Panc1 (cell line): Measurements from ENCODE around the gene GOLGA6C. TPM values are rescaled to one million over a fixed set of nuclear protein-coding genes. Genes with fewer than 3 reads are reported as not detected.

Source experiments
- ATAC-seq: fragments of 200-7000 bp; cut with Tn5 transposase; 2 replicates; pipeline ENCODE4 v1.9.1; 2020; ENCODE audit warnings: mild to moderate bottlenecking, moderate library complexity
- BruUV-seq: library from RNA; stranded (reverse); fragments of 400-500 nt; replicated peaks from 2 replicates; lab custom pipeline; 2021; lab: Mats Ljungman, UMichigan
- CTCF ChIA-PET: fragments of 300-600 bp; sonication (Branson Sonifier 250); formaldehyde crosslinking; loops from one replicate; lab custom pipeline; 2022; ENCODE audit warnings: antibody characterized with exemption; lab: Charles Lee
- POLR2A ChIA-PET: fragments of 300-600 bp; sonication (Branson Sonifier 250); formaldehyde crosslinking; loops from one replicate; lab custom pipeline; 2022; ENCODE audit warnings: antibody characterized with exemption; lab: Charles Lee
- DNase-seq: peaks from one replicate; pipeline ENCODE4 v3.0.0-alpha.2; 2010; ENCODE audit warnings: low read depth, low spot score
- H3K27ac ChIP-seq: 2 replicates; pipeline ENCODE4 v1.5.1; 2011; ENCODE audit warnings: mild to moderate bottlenecking, low read length, inconsistent platforms
- H3K27me3 ChIP-seq: fragments of 200-500 bp; sonication (Bioruptor generic); 2 replicates; pipeline ENCODE4 v1.6.0; 2014; ENCODE audit warnings: low read length, inconsistent platforms; ENCODE audit not compliant: control insufficient read depth, insufficient read depth
- H3K36me3 ChIP-seq: fragments of 200-500 bp; sonication (Bioruptor generic); 2 replicates; pipeline ENCODE4 v1.5.1; 2014; ENCODE audit warnings: inconsistent platforms, mild to moderate bottlenecking, low read length, moderate library complexity; ENCODE audit not compliant: control insufficient read depth, insufficient read depth
- H3K4me1 ChIP-seq: 2 replicates; pipeline ENCODE4 v1.5.1; 2011; ENCODE audit warnings: inconsistent platforms, mild to moderate bottlenecking, low read length, moderate library complexity; ENCODE audit not compliant: control insufficient read depth, insufficient read depth
- H3K4me3 ChIP-seq, 2 experiments: 2 replicates each; pipeline ENCODE4 v1.5.1; 2011 to 2012; ENCODE audit warnings: low read depth in 2 of 2, low read length in 2 of 2, mild to moderate bottlenecking in 2 of 2, inconsistent platforms in 1 of 2, moderate library complexity in 1 of 2
- H3K9me3 ChIP-seq: fragments of 200-500 bp; sonication (Bioruptor generic); 2 replicates; pipeline ENCODE4 v1.5.1; 2014; ENCODE audit warnings: low read depth, mild to moderate bottlenecking, inconsistent platforms, low read length, moderate library complexity; ENCODE audit not compliant: control insufficient read depth, insufficient read depth
- POLR2AphosphoS5 ChIP-seq: IDR thresholded peaks from 2 replicates; pipeline ENCODE4 v1.6.1; 2012; ENCODE audit warnings: mild to moderate bottlenecking, low read depth, low read length, moderate library complexity
- SIN3A ChIP-seq: IDR thresholded peaks from 2 replicates; pipeline ENCODE4 v1.6.1; 2012; ENCODE audit warnings: low read depth, mild to moderate bottlenecking, low read length, moderate library complexity, borderline replicate concordance; ENCODE audit not compliant: insufficient read depth
- TCF7L2 ChIP-seq: IDR thresholded peaks from 2 replicates; pipeline ENCODE4 v1.6.1; 2011; ENCODE audit warnings: mild to moderate bottlenecking, low read depth, low read length, inconsistent platforms
- in situ Hi-C: cut with HindIII; loops from 2 replicates; pipeline ENCODE4 v1.10.0; 2016; ENCODE audit warnings: low sequenced_read_pairs, low pct_unique_long_range_greater_than_20kb
- intact Hi-C: fragments of 100-400 bp; cut with micrococcal nuclease; formaldehyde crosslinking; loops from one replicate; pipeline ENCODE4 v1.10.0; 2022; ENCODE audit not compliant: unreplicated experiment
- total RNA-seq: library from RNA; stranded (reverse); gene quantifications from one replicate; pipeline ENCODE4 v1.2.1, GENCODE V29; 2021; ENCODE audit not compliant: unreplicated experiment
- TF ChIP-seq, protein P1 (sequence below), 2 experiments: IDR thresholded peaks; 2 replicates each; pipeline ENCODE4 v1.6.1; 2011 to 2012; ENCODE audit warnings: low read depth in 2 of 2, control low read depth in 1 of 2, low read length in 1 of 2, mild to moderate bottlenecking in 1 of 2, moderate library complexity in 1 of 2; ENCODE audit not compliant: insufficient read depth in 1 of 2
- TF ChIP-seq, protein P2 (sequence below): fragments of 450-650 bp; IDR thresholded peaks from 2 replicates; pipeline ENCODE4 v1.5.1; 2017; ENCODE audit warnings: mild to moderate bottlenecking

Gene GOLGA6C
- total RNA-seq, 1 experiment from 2014 or later, result not detected

DNA sequence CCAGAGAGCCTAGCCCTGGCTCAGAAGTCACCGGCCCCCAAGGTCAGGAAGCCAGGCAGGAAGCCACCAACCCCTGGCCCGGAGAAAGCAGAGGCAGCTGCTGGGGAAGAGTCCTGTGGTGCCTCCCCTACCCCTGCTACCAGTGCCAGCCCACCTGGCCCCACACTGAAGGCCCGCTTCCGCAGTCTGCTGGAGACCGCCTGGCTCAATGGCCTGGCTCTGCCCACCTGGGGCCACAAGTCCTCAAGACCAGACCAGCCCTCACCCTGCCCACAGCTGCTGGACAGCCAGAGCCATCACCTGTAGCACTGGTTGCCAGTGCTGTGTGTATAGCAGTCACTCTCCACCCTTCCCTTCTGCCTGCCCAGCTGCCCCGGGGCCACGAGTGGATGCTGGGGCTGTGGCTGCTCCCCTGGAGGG lies 47.3 kb upstream of the GOLGA6C start:
- ChIA-PET CTCF (no interaction called here), POLR2A (no interaction called here)
- BruUV-seq, result no TSS peak
- intact Hi-C loops, result no loop called here
- Histone ChIP-seq H3K27me3 (no peaks in the 10 kb centered on the region), H3K4me1 (no peaks in the 10 kb centered on the region), H3K9me3 (no peaks in the 10 kb centered on the region), H3K4me3 (no peak overlapping the region), H3K36me3 (no peaks in the 10 kb centered on the region), H3K27ac (no peak overlapping the region)
- ATAC-seq (no peak), DNase-seq (no peak)
- TF ChIP-seq SIN3A (no peak), TCF7L2 (no peak), POLR2AphosphoS5 (no peak)
- TF ChIP-seq, protein P1, sequence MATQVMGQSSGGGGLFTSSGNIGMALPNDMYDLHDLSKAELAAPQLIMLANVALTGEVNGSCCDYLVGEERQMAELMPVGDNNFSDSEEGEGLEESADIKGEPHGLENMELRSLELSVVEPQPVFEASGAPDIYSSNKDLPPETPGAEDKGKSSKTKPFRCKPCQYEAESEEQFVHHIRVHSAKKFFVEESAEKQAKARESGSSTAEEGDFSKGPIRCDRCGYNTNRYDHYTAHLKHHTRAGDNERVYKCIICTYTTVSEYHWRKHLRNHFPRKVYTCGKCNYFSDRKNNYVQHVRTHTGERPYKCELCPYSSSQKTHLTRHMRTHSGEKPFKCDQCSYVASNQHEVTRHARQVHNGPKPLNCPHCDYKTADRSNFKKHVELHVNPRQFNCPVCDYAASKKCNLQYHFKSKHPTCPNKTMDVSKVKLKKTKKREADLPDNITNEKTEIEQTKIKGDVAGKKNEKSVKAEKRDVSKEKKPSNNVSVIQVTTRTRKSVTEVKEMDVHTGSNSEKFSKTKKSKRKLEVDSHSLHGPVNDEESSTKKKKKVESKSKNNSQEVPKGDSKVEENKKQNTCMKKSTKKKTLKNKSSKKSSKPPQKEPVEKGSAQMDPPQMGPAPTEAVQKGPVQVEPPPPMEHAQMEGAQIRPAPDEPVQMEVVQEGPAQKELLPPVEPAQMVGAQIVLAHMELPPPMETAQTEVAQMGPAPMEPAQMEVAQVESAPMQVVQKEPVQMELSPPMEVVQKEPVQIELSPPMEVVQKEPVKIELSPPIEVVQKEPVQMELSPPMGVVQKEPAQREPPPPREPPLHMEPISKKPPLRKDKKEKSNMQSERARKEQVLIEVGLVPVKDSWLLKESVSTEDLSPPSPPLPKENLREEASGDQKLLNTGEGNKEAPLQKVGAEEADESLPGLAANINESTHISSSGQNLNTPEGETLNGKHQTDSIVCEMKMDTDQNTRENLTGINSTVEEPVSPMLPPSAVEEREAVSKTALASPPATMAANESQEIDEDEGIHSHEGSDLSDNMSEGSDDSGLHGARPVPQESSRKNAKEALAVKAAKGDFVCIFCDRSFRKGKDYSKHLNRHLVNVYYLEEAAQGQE (IDR thresholded peaks at IDR 0.05; ENCODE audit: insufficient read depth in 1 of 2, low read depth in 2 of 2, low read length in 1 of 2), result no peak
- TF ChIP-seq, protein P2, sequence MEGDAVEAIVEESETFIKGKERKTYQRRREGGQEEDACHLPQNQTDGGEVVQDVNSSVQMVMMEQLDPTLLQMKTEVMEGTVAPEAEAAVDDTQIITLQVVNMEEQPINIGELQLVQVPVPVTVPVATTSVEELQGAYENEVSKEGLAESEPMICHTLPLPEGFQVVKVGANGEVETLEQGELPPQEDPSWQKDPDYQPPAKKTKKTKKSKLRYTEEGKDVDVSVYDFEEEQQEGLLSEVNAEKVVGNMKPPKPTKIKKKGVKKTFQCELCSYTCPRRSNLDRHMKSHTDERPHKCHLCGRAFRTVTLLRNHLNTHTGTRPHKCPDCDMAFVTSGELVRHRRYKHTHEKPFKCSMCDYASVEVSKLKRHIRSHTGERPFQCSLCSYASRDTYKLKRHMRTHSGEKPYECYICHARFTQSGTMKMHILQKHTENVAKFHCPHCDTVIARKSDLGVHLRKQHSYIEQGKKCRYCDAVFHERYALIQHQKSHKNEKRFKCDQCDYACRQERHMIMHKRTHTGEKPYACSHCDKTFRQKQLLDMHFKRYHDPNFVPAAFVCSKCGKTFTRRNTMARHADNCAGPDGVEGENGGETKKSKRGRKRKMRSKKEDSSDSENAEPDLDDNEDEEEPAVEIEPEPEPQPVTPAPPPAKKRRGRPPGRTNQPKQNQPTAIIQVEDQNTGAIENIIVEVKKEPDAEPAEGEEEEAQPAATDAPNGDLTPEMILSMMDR, result no peak
- in situ Hi-C loops, result no loop called here

DNA sequence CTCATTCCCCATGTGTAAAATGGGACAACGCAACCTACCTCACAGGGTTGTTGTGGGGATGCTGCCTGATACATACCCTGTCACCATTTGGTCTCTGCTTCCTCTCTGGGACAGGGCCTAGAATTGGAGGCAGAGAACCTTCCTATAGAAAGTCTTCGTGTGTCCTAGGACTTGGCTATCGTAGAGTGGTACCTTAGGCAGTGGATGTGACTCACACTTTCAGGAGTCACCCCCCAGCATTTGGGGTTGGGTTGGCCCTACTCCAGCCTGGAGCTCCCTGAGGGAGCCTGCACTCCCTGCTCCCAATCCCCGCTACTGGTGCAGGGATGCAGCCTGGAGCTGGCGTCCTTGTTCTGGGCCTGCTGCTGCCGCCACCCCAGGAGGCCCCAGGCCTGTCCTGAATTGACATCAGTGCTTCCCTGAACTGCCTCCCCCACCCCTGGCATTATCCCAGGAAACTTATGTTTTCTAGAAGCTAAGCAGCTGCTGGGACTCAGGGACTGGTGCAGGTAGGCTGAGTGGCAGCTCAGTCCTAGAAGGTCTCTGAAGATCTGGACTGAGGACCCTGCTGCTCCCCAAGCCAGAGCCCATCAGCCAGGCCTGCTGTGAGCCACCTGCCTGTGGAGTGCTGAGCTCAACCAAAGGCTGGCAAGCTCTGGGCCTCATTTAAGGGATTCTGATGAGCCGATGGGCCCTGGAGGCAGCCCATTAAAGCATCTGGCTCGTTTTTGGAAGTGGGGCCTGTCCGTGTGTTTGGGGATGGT lies 46.5 kb upstream of the GOLGA6C start:
- ChIA-PET CTCF (no interaction called here), POLR2A (no interaction called here)
- TF ChIP-seq, protein P2, result no peak
- Histone ChIP-seq H3K4me1 (no peaks in the 10 kb centered on the region), H3K4me3 (no peak overlapping the region), H3K27me3 (no peaks in the 10 kb centered on the region), H3K27ac (no peak overlapping the region), H3K9me3 (no peaks in the 10 kb centered on the region), H3K36me3 (no peaks in the 10 kb centered on the region)
- ATAC-seq (no peak), DNase-seq (no peak)
- intact Hi-C loops (no loop called here), in situ Hi-C loops (no loop called here)
- BruUV-seq, result no TSS peak
